ENCODE results near the gene MGMT.

- TF ChIP-seq CTCF (IDR thresholded peaks at IDR 0.05) = no peak
- no peak for TF ChIP-seq POLR2A (IDR thresholded peaks at IDR 0.05)
Observed at GRCh38 chr10:129653861-129654260, 186.8 kb downstream of the MGMT start.
